Measurements from ENCODE around the gene MKNK2. TPM values are rescaled to one million over a fixed set of nuclear protein-coding genes. Genes with fewer than 3 reads are reported as not detected.

MKNK2 gene
- total RNA-seq, 6 experiments from 2014 or later = 80.5 to 218 (median 117) TPM

DNA sequence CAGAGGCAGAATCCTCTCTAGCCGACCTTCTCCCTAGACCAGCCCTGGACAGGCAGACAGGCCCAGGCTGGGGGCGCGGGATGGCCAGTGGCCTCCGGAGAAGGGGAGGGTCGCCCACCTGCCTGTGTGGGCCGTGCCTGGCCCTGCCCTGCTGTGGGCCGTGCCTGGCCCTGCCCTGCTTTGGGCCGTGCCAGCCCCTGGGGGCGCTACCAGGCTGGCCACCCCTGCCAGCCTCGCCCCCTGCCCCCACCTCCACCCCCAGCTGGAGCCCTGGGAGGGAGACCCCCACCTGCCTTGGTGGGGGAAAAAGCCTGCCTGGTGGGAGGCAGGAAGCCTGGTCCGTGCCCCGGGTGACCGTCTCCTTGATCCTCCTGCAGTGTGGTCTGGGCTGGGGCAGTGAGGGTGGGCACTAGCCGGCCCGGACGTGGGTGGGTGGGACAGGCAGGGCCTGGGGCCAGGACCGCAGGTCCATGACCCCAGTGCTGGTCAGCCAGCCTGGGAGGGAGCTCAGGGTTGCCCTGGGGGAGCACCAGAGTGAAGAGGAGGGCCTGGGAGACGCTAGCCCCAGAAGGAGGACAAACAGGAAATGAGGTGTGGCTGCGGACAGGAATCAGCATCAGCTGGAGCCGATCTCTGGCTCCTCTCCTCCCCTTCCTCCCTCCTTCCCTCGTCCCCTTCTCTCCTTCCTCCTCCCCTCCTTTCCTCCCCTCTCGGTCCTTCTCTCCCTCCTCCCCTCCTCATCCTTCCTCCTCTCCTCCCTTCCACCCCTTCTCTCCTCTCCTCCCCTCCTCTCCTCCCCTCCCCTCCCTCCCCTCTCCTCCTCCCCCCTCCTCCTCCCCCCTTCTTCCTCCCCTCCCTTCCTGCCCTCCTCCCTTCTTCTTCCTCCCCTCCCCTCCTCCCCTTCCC, 5.1 kb upstream of the MKNK2 start:
- intact Hi-C loops (cut with DNase I) = no loop called here
- DNase-seq (peak in 2 of 3 donors; percentile 37 to 59), ATAC-seq (no peak)
- H3K27me3 ChIP-seq = no peaks in the 10 kb centered on the region
- H3K9me3 ChIP-seq = no peaks in the 10 kb centered on the region
- TF ChIP-seq POLR2A (IDR thresholded peaks at IDR 0.05) = no peak
- TF ChIP-seq, protein P1, sequence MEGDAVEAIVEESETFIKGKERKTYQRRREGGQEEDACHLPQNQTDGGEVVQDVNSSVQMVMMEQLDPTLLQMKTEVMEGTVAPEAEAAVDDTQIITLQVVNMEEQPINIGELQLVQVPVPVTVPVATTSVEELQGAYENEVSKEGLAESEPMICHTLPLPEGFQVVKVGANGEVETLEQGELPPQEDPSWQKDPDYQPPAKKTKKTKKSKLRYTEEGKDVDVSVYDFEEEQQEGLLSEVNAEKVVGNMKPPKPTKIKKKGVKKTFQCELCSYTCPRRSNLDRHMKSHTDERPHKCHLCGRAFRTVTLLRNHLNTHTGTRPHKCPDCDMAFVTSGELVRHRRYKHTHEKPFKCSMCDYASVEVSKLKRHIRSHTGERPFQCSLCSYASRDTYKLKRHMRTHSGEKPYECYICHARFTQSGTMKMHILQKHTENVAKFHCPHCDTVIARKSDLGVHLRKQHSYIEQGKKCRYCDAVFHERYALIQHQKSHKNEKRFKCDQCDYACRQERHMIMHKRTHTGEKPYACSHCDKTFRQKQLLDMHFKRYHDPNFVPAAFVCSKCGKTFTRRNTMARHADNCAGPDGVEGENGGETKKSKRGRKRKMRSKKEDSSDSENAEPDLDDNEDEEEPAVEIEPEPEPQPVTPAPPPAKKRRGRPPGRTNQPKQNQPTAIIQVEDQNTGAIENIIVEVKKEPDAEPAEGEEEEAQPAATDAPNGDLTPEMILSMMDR (IDR thresholded peaks at IDR 0.05) = no peak
- H3K27ac ChIP-seq = peak overlapping the region; percentile 58 to 80 (median 63)
- H3K4me3 ChIP-seq = no peak overlapping the region
- H3K4me1 ChIP-seq = peaks cover 0 to 55% (median 22%) of the 10 kb centered on the region in 4 donors
- H3K36me3 ChIP-seq = no peaks in the 10 kb centered on the region
- 35% methylated on average over 5 of the region's 22 CpGs for WGBS (ENCODE audit: insufficient coverage, low coverage, low lambda C conversion rate, missing lambda C conversion rate)

DNA sequence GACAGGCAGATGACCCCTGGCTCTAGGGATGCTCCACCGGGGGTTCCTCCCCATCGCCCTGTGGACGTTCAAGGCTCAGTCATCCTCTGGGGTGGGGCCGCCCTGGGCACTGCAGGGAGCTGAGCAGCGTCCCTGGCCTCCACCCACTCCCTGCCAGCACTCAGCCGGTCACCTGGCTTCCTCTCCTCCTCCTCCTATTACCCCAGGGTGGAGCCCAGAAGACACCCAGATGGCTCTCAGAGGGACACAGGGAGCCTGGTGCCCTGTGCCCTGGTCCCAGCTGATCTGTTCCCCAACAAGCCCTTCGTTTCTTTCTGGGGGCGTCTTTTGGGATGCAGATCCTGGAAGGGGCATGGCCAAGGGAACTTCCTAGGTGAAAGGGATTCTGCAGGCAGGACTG, 3.7 kb upstream of the MKNK2 start:
- WGBS (ENCODE audit: insufficient coverage, low coverage, low lambda C conversion rate, missing lambda C conversion rate) = 74% methylated on average over 3 of the region's 8 CpGs
- Histone ChIP-seq H3K27ac (peak overlapping the region in 2 of 3 donors; percentile 8 to 98), H3K4me3 (no peak overlapping the region), H3K9me3 (no peaks in the 10 kb centered on the region), H3K4me1 (peaks cover 0 to 46% (median 19%) of the 10 kb centered on the region in 4 donors), H3K27me3 (no peaks in the 10 kb centered on the region), H3K36me3 (no peaks in the 10 kb centered on the region)
- no peak for ATAC-seq
- DNase-seq = peak in 1 of 3 donors; percentile 48
- TF ChIP-seq, protein P1 (IDR thresholded peaks at IDR 0.05) = no peak
- no peak for TF ChIP-seq POLR2A (IDR thresholded peaks at IDR 0.05)
- intact Hi-C loops (cut with DNase I) = no loop called here

DNA sequence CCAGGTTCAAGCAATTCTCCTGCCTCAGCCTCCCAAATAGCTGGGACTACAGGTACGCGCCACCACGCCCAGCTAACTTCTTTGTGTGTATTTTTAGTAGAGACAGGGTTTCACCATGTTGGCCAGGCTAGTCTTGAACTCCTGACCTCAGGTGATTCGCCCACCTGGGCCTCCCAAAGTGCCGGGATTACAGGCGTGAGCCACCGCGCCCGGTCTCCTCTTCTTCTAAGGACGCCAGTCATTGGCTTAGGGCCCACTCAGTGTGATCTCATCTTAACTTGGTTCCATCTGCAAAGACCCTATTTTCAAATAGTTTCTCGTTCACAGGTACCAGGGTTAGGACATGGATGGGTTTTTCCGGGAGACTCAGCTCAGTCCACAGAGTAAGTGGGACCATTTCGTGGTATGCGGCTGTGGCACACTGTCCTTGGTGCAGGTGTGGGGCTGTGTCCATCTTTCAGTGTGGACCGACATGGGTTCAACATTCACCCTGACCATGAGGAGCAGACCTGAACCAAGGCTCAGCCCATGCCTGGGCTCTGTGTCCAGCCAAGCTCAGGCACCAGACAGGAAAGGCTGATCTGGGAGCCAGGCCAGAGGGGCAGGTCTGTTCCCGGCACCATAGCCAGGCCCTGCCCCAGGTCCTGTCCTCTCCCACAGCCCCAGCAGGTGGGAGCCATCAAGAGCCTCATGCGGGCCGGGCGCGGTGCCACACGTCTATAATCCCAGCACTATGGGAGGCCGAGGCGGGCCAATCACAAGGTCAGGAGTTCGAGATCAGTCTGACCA, 2.8 kb upstream of the MKNK2 start:
- Histone ChIP-seq H3K9me3 (no peaks in the 10 kb centered on the region), H3K36me3 (no peaks in the 10 kb centered on the region), H3K4me1 (peaks cover 1 to 41% (median 18%) of the 10 kb centered on the region in 4 donors), H3K27ac (peak overlapping the region; percentile 8 to 98 (median 56)), H3K27me3 (no peaks in the 10 kb centered on the region), H3K4me3 (no peak overlapping the region)
- 66% methylated on average over 18 of the region's 24 CpGs for WGBS (ENCODE audit: insufficient coverage, low coverage, low lambda C conversion rate, missing lambda C conversion rate)
- TF ChIP-seq, protein P1 (IDR thresholded peaks at IDR 0.05) = no peak
- peak; percentile 60 for TF ChIP-seq POLR2A (IDR thresholded peaks at IDR 0.05)
- DNase-seq (peak; percentile 91 to 96 (median 92)), ATAC-seq (peak; percentile 31 to 63 (median 57))
- intact Hi-C loops (cut with DNase I) = no loop called here

DNA sequence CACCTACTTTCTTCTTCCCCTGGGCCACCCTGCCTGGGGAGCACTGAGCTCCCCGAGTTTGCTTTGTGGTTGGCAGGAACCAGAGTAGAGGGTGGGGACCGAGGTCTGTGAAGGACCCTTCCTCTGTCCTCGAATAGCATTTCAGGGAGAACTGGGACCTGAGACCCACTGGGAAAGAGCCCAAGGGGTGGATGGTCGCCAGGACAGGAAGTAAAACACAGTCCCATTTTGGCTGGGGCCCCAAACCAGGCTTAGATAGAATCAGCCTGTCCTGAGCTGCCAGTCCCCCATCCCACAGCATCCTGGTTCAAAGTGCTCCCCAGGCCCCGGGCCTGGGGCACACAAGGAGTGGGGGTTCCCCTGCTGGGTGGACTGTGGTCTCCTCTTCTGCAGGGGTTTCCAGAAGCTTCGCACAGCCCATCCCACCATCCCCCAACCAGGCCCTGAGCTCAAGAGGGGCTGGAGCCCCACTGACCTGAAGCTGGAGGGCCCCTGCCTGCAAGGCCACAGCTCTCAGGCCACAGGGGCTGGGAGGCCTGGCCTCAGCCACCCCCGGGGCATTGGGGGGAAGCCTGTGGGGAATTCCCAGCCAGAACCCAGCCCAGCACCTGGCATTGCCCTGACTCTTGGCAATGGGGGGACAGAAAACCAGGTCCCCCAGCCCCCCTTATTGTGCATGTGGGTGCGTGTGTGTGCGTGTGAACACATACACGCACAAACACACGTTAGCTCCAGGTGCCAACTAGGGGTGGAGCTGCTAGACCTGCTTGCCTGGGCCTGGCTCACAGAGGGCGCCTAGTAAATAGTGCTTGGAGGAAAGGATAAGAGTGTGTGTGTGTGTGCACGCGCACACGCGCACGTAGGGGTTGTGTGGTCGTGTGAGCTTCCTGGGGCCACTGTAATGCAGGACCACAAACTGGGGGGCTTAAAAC, 995 bp upstream of the MKNK2 start:
- Histone ChIP-seq H3K27me3 (no peaks in the 10 kb centered on the region), H3K4me3 (peak overlapping the region; percentile 30 to 80 (median 47)), H3K27ac (peak overlapping the region; percentile 92 to 98 (median 93)), H3K36me3 (peaks cover 0 to 2% (median 0%) of the 10 kb centered on the region in 4 donors), H3K4me1 (peaks cover 1 to 55% (median 30%) of the 10 kb centered on the region in 4 donors), H3K9me3 (no peaks in the 10 kb centered on the region)
- WGBS (ENCODE audit: insufficient coverage, low coverage, low lambda C conversion rate, missing lambda C conversion rate) = 11% methylated on average over 10 of the region's 18 CpGs
- peak in 3 of 4 donors; percentile 2 to 6 (median 5) for ATAC-seq
- DNase-seq = peak; percentile 79 to 91 (median 80)
- TF ChIP-seq, protein P1 (IDR thresholded peaks at IDR 0.05) = no peak
- TF ChIP-seq POLR2A (IDR thresholded peaks at IDR 0.05) = no peak
- intact Hi-C loops (cut with DNase I) = no loop called here

All from right lobe of liver (tissue), 6 donors.